ENCODE data around the gene TTLL11.

Gene TTLL11

GRCh38 chr9:122128969-122129343, 35.8 kb upstream of the TTLL11 start:
- no peak overlapping the region for H3K9ac ChIP-seq (ENCODE audit: low read depth, low read length)
- no peaks in the 10 kb centered on the region for H3K36me3 ChIP-seq (ENCODE audit: insufficient read depth, low read length)
- H3K9me3 ChIP-seq (ENCODE audit: control insufficient read depth, insufficient read depth, low read length) = no peaks in the 10 kb centered on the region
- peaks cover 35% of the 10 kb centered on the region for H3K4me1 ChIP-seq (ENCODE audit: insufficient read depth, low read length)

- Histone ChIP-seq H3K9me3 (ENCODE audit: control insufficient read depth, insufficient read depth, low read length) (no peaks in the 10 kb centered on the region), H3K4me1 (ENCODE audit: insufficient read depth, low read length) (peaks cover 29% of the 10 kb centered on the region), H3K9ac (ENCODE audit: low read depth, low read length) (no peak overlapping the region), H3K36me3 (ENCODE audit: insufficient read depth, low read length) (no peaks in the 10 kb centered on the region)
Observed at GRCh38 chr9:122128007-122128968, 35.2 kb upstream of the TTLL11 start.

- Histone ChIP-seq H3K9ac (ENCODE audit: low read depth, low read length) (no peak overlapping the region), H3K4me1 (ENCODE audit: insufficient read depth, low read length) (peaks cover 27% of the 10 kb centered on the region), H3K9me3 (ENCODE audit: control insufficient read depth, insufficient read depth, low read length) (no peaks in the 10 kb centered on the region), H3K36me3 (ENCODE audit: insufficient read depth, low read length) (no peaks in the 10 kb centered on the region)
Observed at GRCh38 chr9:122127396-122127798, 34.3 kb upstream of the TTLL11 start.

- Histone ChIP-seq H3K9ac (ENCODE audit: low read depth, low read length) (peak overlapping the region; percentile 56; the same call in 1 of the 2 replicates), H3K36me3 (ENCODE audit: insufficient read depth, low read length) (no peaks in the 10 kb centered on the region), H3K9me3 (ENCODE audit: control insufficient read depth, insufficient read depth, low read length) (no peaks in the 10 kb centered on the region), H3K4me1 (ENCODE audit: insufficient read depth, low read length) (peaks cover 23% of the 10 kb centered on the region; the same call in 1 of the 2 replicates)
Observed at GRCh38 chr9:122126331-122127261, 33.5 kb upstream of the TTLL11 start.

- Histone ChIP-seq H3K36me3 (ENCODE audit: insufficient read depth, low read length) (no peaks in the 10 kb centered on the region), H3K9ac (ENCODE audit: low read depth, low read length) (peak overlapping the region; percentile 56), H3K9me3 (ENCODE audit: control insufficient read depth, insufficient read depth, low read length) (no peaks in the 10 kb centered on the region), H3K4me1 (ENCODE audit: insufficient read depth, low read length) (peaks cover 15% of the 10 kb centered on the region; the same call in 1 of the 2 replicates)
Observed at GRCh38 chr9:122125509-122126330, 32.6 kb upstream of the TTLL11 start.

GRCh38 chr9:122125158-122125508, 32.0 kb upstream of the TTLL11 start:
- no peaks in the 10 kb centered on the region for H3K36me3 ChIP-seq (ENCODE audit: insufficient read depth, low read length)
- no peaks in the 10 kb centered on the region for H3K9me3 ChIP-seq (ENCODE audit: control insufficient read depth, insufficient read depth, low read length)
- peaks cover 15% of the 10 kb centered on the region; the same call in 1 of the 2 replicates for H3K4me1 ChIP-seq (ENCODE audit: insufficient read depth, low read length)
- H3K9ac ChIP-seq (ENCODE audit: low read depth, low read length) = no peak overlapping the region

- H3K36me3 ChIP-seq (ENCODE audit: insufficient read depth, low read length) = no peaks in the 10 kb centered on the region
- no peaks in the 10 kb centered on the region for H3K9me3 ChIP-seq (ENCODE audit: control insufficient read depth, insufficient read depth, low read length)
- H3K4me1 ChIP-seq (ENCODE audit: insufficient read depth, low read length) = peaks cover 15% of the 10 kb centered on the region; the same call in 1 of the 2 replicates
- H3K9ac ChIP-seq (ENCODE audit: low read depth, low read length) = no peak overlapping the region
Observed at GRCh38 chr9:122124528-122124927, 31.4 kb upstream of the TTLL11 start.

- no peak overlapping the region for H3K9ac ChIP-seq (ENCODE audit: low read depth, low read length)
- H3K4me1 ChIP-seq (ENCODE audit: insufficient read depth, low read length) = peaks cover 15% of the 10 kb centered on the region; the same call in 1 of the 2 replicates
- H3K36me3 ChIP-seq (ENCODE audit: insufficient read depth, low read length) = no peaks in the 10 kb centered on the region
- H3K9me3 ChIP-seq (ENCODE audit: control insufficient read depth, insufficient read depth, low read length) = no peaks in the 10 kb centered on the region
Observed at GRCh38 chr9:122124048-122124447, 30.9 kb upstream of the TTLL11 start.

- Histone ChIP-seq H3K9me3 (ENCODE audit: control insufficient read depth, insufficient read depth, low read length) (no peaks in the 10 kb centered on the region), H3K4me1 (ENCODE audit: insufficient read depth, low read length) (peaks cover 15% of the 10 kb centered on the region; the same call in 1 of the 2 replicates), H3K36me3 (ENCODE audit: insufficient read depth, low read length) (no peaks in the 10 kb centered on the region), H3K9ac (ENCODE audit: low read depth, low read length) (no peak overlapping the region)
Observed at GRCh38 chr9:122122903-122123632, 30.0 kb upstream of the TTLL11 start.

GRCh38 chr9:122122468-122122867, 29.4 kb upstream of the TTLL11 start:
- Histone ChIP-seq H3K36me3 (ENCODE audit: insufficient read depth, low read length) (no peaks in the 10 kb centered on the region), H3K4me1 (ENCODE audit: insufficient read depth, low read length) (peaks cover 15% of the 10 kb centered on the region; the same call in 1 of the 2 replicates), H3K9ac (ENCODE audit: low read depth, low read length) (no peak overlapping the region), H3K9me3 (ENCODE audit: control insufficient read depth, insufficient read depth, low read length) (no peaks in the 10 kb centered on the region)

- Histone ChIP-seq H3K9me3 (ENCODE audit: control insufficient read depth, insufficient read depth, low read length) (no peaks in the 10 kb centered on the region), H3K9ac (ENCODE audit: low read depth, low read length) (no peak overlapping the region), H3K36me3 (ENCODE audit: insufficient read depth, low read length) (no peaks in the 10 kb centered on the region), H3K4me1 (ENCODE audit: insufficient read depth, low read length) (peaks cover 16% of the 10 kb centered on the region; the same call in 1 of the 2 replicates)
Observed at GRCh38 chr9:122121931-122122330, 28.8 kb upstream of the TTLL11 start.

- Histone ChIP-seq H3K9ac (ENCODE audit: low read depth, low read length) (no peak overlapping the region), H3K36me3 (ENCODE audit: insufficient read depth, low read length) (no peaks in the 10 kb centered on the region), H3K9me3 (ENCODE audit: control insufficient read depth, insufficient read depth, low read length) (no peaks in the 10 kb centered on the region), H3K4me1 (ENCODE audit: insufficient read depth, low read length) (peaks cover 21% of the 10 kb centered on the region; the same call in 1 of the 2 replicates)
Observed at GRCh38 chr9:122121391-122121790, 28.3 kb upstream of the TTLL11 start.
